ENCODE results near the gene NLGN4X. TPM values are rescaled to one million over a fixed set of nuclear protein-coding genes. Genes with fewer than 3 reads are reported as not detected.

The NLGN4X gene
- total and polyA plus RNA-seq, 2 donors (not counting 3 experiments of a cell fraction or from before 2014, with no cell fraction given), result 0.03 TPM; not detected in 1

- POLR2A ChIA-PET, result no interaction called here
- TF ChIP-seq, protein P1, sequence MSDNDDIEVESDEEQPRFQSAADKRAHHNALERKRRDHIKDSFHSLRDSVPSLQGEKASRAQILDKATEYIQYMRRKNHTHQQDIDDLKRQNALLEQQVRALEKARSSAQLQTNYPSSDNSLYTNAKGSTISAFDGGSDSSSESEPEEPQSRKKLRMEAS (IDR thresholded peaks at IDR 0.05; ENCODE audit: insufficient read depth, insufficient read length), result no peak
- H3K4me1 ChIP-seq (ENCODE audit: control insufficient read depth, extremely low read depth, insufficient read depth, low read length), result no peaks in the 10 kb centered on the region
- no peaks in the 10 kb centered on the region for H3K9me3 ChIP-seq (replicated peaks; ENCODE audit: control insufficient read depth, insufficient read depth, low read length)
- no peaks in the 10 kb centered on the region for H3K9me1 ChIP-seq (replicated peaks; ENCODE audit: control insufficient read depth, extremely low read depth, insufficient read depth, low read length)
- no peak overlapping the region for H3K4me2 ChIP-seq (ENCODE audit: insufficient read depth, low read length)
- H3K9ac ChIP-seq (replicated peaks; ENCODE audit: extremely low read depth, insufficient read depth, low read length), result no peak overlapping the region
- no peaks in the 10 kb centered on the region for H3K79me2 ChIP-seq (ENCODE audit: control insufficient read depth, insufficient read depth, low read length)
- H2AFZ ChIP-seq (ENCODE audit: low read depth, low read length), result no peak overlapping the region
- no TSS peak for BruUV-seq (replicated peaks)
- H4K20me1 ChIP-seq (replicated peaks; ENCODE audit: control insufficient read depth, extremely low read depth, insufficient read depth, low read length), result no peaks in the 10 kb centered on the region
- H3K27me3 ChIP-seq (ENCODE audit: control insufficient read depth in 2 of 2, insufficient read depth in 2 of 2, low read length in 2 of 2), result no peaks in the 10 kb centered on the region
- no peak overlapping the region for H3K4me3 ChIP-seq (replicated peaks in 1 of 3; ENCODE audit: insufficient read depth in 1 of 3, low read depth in 1 of 3, low read length in 3 of 3)
- intact Hi-C loops (cut with micrococcal nuclease) (no loop called here), dilution Hi-C loops (cut with MboI; ENCODE audit: extremely low pct_ligation_motif_present, low sequenced_read_pairs) (no loop called here)
- H3K36me3 ChIP-seq (ENCODE audit: control insufficient read depth in 2 of 2, extremely low read depth in 1 of 2, insufficient read depth in 2 of 2, low read length in 2 of 2), result no peaks in the 10 kb centered on the region
- H3K27ac ChIP-seq (ENCODE audit: insufficient read depth, low read depth, low read length), result no peak overlapping the region
- DNase-seq (ENCODE audit: low read depth, low spot score), result no peak
- CTCF ChIA-PET, result no interaction called here
- FAIRE-seq, result no peak
Observed at GRCh38 chrX:5965406-5965805, 263.3 kb downstream of the NLGN4X start.

DNA sequence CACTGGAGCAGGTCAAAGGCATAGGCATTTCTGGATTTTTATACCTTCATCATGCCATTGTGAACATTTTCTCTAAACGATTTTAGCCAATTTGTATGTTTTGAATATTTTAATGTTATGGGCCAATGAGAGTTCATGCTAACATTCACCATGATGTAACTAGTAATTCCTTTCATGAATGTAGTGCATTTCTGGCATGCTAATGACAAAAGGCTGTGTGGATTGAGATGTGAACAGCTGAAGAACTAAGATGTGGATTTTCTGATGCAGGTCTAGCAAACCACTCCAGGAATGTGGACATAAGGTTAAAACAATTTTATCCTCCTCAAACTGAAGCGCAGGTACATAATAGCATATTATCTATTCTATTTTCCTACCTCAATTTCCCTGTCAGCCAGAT is 269.4 kb downstream of the NLGN4X start:
- no TSS peak for BruUV-seq (replicated peaks)

More for the DNA sequence above, 269.4 kb downstream of the NLGN4X start:
- H3K4me1 ChIP-seq (ENCODE audit: control insufficient read depth, extremely low read depth, insufficient read depth, low read length), result no peaks in the 10 kb centered on the region
- no peaks in the 10 kb centered on the region for H3K27me3 ChIP-seq (ENCODE audit: control insufficient read depth in 2 of 2, insufficient read depth in 2 of 2, low read length in 2 of 2)
- no peak for FAIRE-seq
- dilution Hi-C loops (cut with MboI; ENCODE audit: extremely low pct_ligation_motif_present, low sequenced_read_pairs) (no loop called here), intact Hi-C loops (cut with micrococcal nuclease) (no loop called here)
- TF ChIP-seq FOS (IDR thresholded peaks at IDR 0.05; ENCODE audit: borderline replicate concordance, insufficient read depth, low read length), result no peak
- TF ChIP-seq, protein P1 (IDR thresholded peaks at IDR 0.05; ENCODE audit: insufficient read depth, insufficient read length), result no peak
- no peak for TF ChIP-seq EZH2 (IDR thresholded peaks at IDR 0.05; ENCODE audit: borderline replicate concordance, low read depth, low read length, severe bottlenecking)
- POLR2A ChIA-PET, result no interaction called here
- no peak for DNase-seq (ENCODE audit: low read depth, low spot score)
- no peaks in the 10 kb centered on the region for H3K9me1 ChIP-seq (replicated peaks; ENCODE audit: control insufficient read depth, extremely low read depth, insufficient read depth, low read length)
- H3K27ac ChIP-seq (ENCODE audit: insufficient read depth, low read depth, low read length), result no peak overlapping the region
- H3K9ac ChIP-seq (replicated peaks; ENCODE audit: extremely low read depth, insufficient read depth, low read length), result no peak overlapping the region
- no peaks in the 10 kb centered on the region for H3K36me3 ChIP-seq (ENCODE audit: control insufficient read depth in 2 of 2, extremely low read depth in 1 of 2, insufficient read depth in 2 of 2, low read length in 2 of 2)
- H3K4me2 ChIP-seq (ENCODE audit: insufficient read depth, low read length), result no peak overlapping the region
- no peak overlapping the region for H3K4me3 ChIP-seq (replicated peaks in 1 of 3; ENCODE audit: insufficient read depth in 1 of 3, low read depth in 1 of 3, low read length in 3 of 3)
- no peaks in the 10 kb centered on the region for H3K9me3 ChIP-seq (replicated peaks; ENCODE audit: control insufficient read depth, insufficient read depth, low read length)
- CTCF ChIA-PET, result no interaction called here
- no peaks in the 10 kb centered on the region for H3K79me2 ChIP-seq (ENCODE audit: control insufficient read depth, insufficient read depth, low read length)
- H2AFZ ChIP-seq (ENCODE audit: low read depth, low read length), result no peak overlapping the region
- no peaks in the 10 kb centered on the region for H4K20me1 ChIP-seq (replicated peaks; ENCODE audit: control insufficient read depth, extremely low read depth, insufficient read depth, low read length)

Measured in endothelial cell of umbilical vein (primary cell).